ENCODE measurements around the gene ABR.

Gene ABR

DNA sequence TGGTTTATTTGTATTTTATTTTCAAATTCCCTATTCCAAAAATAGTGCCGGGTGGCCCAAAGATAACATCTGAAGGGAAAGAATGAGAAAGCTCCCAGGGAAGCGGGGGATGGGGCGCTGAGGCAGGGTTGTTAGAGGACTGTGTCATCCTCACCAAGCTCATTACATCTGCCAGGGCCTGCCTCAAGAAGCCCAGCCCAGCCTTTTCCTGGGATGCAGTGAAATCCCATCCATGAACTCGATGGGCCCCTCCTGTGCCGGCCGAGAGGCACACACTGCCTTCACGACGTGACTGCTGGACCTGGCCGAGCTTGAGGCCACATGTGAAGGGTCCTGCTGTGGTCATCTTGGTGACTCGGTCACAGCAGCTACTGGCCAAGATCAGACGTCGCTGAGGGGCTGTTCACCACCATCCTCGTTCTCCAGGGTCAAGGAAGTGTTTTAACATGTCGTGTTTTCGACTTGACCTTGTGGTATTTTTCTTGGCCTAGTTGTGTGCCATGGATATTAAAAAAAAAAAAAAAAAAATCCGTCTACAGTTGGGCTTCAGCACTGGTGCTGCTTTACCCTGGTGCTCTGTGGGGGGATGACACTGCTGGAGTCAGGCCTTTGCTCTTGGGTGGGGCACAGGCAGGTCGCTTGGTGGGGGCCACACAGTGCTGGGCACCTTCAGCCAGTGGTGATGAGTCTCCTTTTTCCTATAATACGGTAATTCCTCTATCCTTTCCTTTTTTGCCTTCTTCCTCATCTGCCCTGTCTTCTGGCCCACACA, 178.0 kb downstream of the ABR start:
- H3K27me3 ChIP-seq (ENCODE audit: insufficient read depth, low read length, poor library complexity, severe bottlenecking): no peaks in the 10 kb centered on the region
- H3K4me1 ChIP-seq (ENCODE audit: insufficient read depth, low read length, poor library complexity, severe bottlenecking): peaks cover 17% of the 10 kb centered on the region
- H3K36me3 ChIP-seq (ENCODE audit: insufficient read depth, low read length): peaks cover 17% of the 10 kb centered on the region; the same call in 1 of the 2 replicates
- H3K79me2 ChIP-seq (ENCODE audit: insufficient read depth, low read length): peaks cover 13% of the 10 kb centered on the region
- H3F3A ChIP-seq (ENCODE audit: low read depth): no peaks in the 10 kb centered on the region
- TF ChIP-seq EZH2phosphoT487 (IDR thresholded peaks at IDR 0.05; ENCODE audit: borderline replicate concordance) (no peak), CTCF (conservative IDR thresholded peaks at IDR 0.05; ENCODE audit: low read length) (no peak)
- H2AFZ ChIP-seq (ENCODE audit: low read length): no peak overlapping the region
- H3K4me2 ChIP-seq (ENCODE audit: low read depth, low read length, poor library complexity, severe bottlenecking): no peak overlapping the region
- H3K9ac ChIP-seq (ENCODE audit: low read depth, low read length, poor library complexity, severe bottlenecking): no peak overlapping the region
- no peaks in the 10 kb centered on the region for H3K9me3 ChIP-seq (ENCODE audit: insufficient read depth, low read depth, low read length)
- peaks cover 3% of the 10 kb centered on the region for H4K20me1 ChIP-seq (ENCODE audit: insufficient read depth, low read length, poor library complexity, severe bottlenecking)
- H3K4me3 ChIP-seq (ENCODE audit: low read length, poor library complexity, severe bottlenecking): no peak overlapping the region
- H3K9me2 ChIP-seq (replicated peaks; ENCODE audit: low read depth, low read length): no peaks in the 10 kb centered on the region

DNA sequence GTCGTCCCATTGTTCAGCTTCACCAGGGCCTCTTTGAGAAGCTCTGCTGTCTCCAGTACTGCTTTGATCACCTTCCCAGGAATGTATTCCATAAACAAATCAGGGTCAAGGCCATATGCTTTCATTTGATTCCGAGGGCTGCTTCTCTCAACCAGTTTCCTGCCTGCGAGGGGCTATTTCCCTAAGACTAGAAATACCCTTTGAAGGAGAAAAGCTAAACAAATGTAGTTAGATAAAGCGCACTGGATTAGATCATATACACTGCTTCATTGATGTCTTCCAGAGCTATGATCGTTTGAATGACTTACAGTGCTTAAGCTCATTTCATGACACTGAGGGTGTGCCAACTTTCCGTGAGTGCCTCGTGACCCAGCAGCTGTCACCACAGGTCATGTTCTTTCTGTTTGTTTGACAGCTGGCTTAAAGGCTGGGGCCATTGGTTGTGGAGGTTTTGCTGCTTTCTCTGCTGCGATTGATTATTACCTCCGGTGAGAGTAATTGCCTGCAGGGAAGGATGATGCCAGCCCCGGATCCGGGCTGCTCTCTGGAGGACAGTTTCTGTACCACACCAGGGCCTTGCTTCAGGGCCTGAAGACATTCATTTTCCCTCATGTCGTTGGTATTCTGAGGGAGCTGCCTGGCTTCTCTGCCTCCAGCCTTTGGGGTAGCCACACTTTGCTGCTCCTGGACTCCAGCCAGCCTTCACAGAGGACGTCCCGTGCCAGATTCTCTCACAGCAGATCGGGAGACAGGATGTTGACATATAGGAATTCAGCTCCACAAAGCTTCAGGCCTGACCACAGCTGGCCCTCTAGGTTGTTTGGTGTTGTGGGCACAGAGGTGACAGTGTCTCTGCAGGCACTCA, 179.0 kb downstream of the ABR start:
- Histone ChIP-seq H3K4me3 (ENCODE audit: low read length, poor library complexity, severe bottlenecking) (no peak overlapping the region), H4K20me1 (ENCODE audit: insufficient read depth, low read length, poor library complexity, severe bottlenecking) (peaks cover 3% of the 10 kb centered on the region), H2AFZ (ENCODE audit: low read length) (no peak overlapping the region), H3K9me2 (replicated peaks; ENCODE audit: low read depth, low read length) (no peaks in the 10 kb centered on the region), H3F3A (ENCODE audit: low read depth) (no peaks in the 10 kb centered on the region), H3K27me3 (ENCODE audit: insufficient read depth, low read length, poor library complexity, severe bottlenecking) (no peaks in the 10 kb centered on the region), H3K9me3 (ENCODE audit: insufficient read depth, low read depth, low read length) (no peaks in the 10 kb centered on the region), H3K9ac (ENCODE audit: low read depth, low read length, poor library complexity, severe bottlenecking) (no peak overlapping the region), H3K79me2 (ENCODE audit: insufficient read depth, low read length) (peaks cover 13% of the 10 kb centered on the region), H3K36me3 (ENCODE audit: insufficient read depth, low read length) (peaks cover 17% of the 10 kb centered on the region; the same call in 1 of the 2 replicates), H3K4me2 (ENCODE audit: low read depth, low read length, poor library complexity, severe bottlenecking) (no peak overlapping the region), H3K4me1 (ENCODE audit: insufficient read depth, low read length, poor library complexity, severe bottlenecking) (peaks cover 17% of the 10 kb centered on the region)
- TF ChIP-seq CTCF (conservative IDR thresholded peaks at IDR 0.05; ENCODE audit: low read length): no peak
- no peak for TF ChIP-seq EZH2phosphoT487 (IDR thresholded peaks at IDR 0.05; ENCODE audit: borderline replicate concordance)

GRCh38 chr17:998111-998510, 181.7 kb downstream of the ABR start:
- H3K9me2 ChIP-seq (replicated peaks; ENCODE audit: low read depth, low read length): no peaks in the 10 kb centered on the region
- H3K27me3 ChIP-seq (ENCODE audit: insufficient read depth, low read length, poor library complexity, severe bottlenecking): no peaks in the 10 kb centered on the region
- H3K79me2 ChIP-seq (ENCODE audit: insufficient read depth, low read length): peaks cover 13% of the 10 kb centered on the region
- no peak for TF ChIP-seq EZH2phosphoT487 (IDR thresholded peaks at IDR 0.05; ENCODE audit: borderline replicate concordance)
- no peak for TF ChIP-seq CTCF (conservative IDR thresholded peaks at IDR 0.05; ENCODE audit: low read length)
- peak overlapping the region; percentile 84 for H3K9ac ChIP-seq (ENCODE audit: low read depth, low read length, poor library complexity, severe bottlenecking)
- peak overlapping the region; percentile 97 for H3K4me2 ChIP-seq (ENCODE audit: low read depth, low read length, poor library complexity, severe bottlenecking)
- peaks cover 5% of the 10 kb centered on the region; the same call in 1 of the 2 replicates for H3K9me3 ChIP-seq (ENCODE audit: insufficient read depth, low read depth, low read length)
- H3K36me3 ChIP-seq (ENCODE audit: insufficient read depth, low read length): peaks cover 15% of the 10 kb centered on the region; the same call in 1 of the 2 replicates
- H2AFZ ChIP-seq (ENCODE audit: low read length): no peak overlapping the region
- peak overlapping the region; percentile 90 for H3K4me3 ChIP-seq (ENCODE audit: low read length, poor library complexity, severe bottlenecking)
- H3K4me1 ChIP-seq (ENCODE audit: insufficient read depth, low read length, poor library complexity, severe bottlenecking): peaks cover 13% of the 10 kb centered on the region
- H3F3A ChIP-seq (ENCODE audit: low read depth): no peaks in the 10 kb centered on the region
- H4K20me1 ChIP-seq (ENCODE audit: insufficient read depth, low read length, poor library complexity, severe bottlenecking): peaks cover 3% of the 10 kb centered on the region

All from Loucy (cell line).